HUES48 (cell line): Measurements from ENCODE around the gene CAPN10.

Source experiments
- H3K27ac ChIP-seq: one replicate; pipeline ENCODE4 v1.7.0; 2013; ENCODE audit warnings: low read depth, low read length, inconsistent platforms
- H3K27me3 ChIP-seq: 2 replicates; pipeline ENCODE4 v1.6.1; 2013; ENCODE audit warnings: mild to moderate bottlenecking, low read length; ENCODE audit not compliant: control insufficient read depth, insufficient read depth
- H3K36me3 ChIP-seq: 2 replicates; pipeline ENCODE4 v1.6.1; 2013; ENCODE audit warnings: low read length; ENCODE audit not compliant: control insufficient read depth, insufficient read depth
- H3K4me1 ChIP-seq: 2 replicates; pipeline ENCODE4 v1.6.1; 2013; ENCODE audit warnings: mild to moderate bottlenecking, low read length; ENCODE audit not compliant: control insufficient read depth, insufficient read depth
- H3K4me3 ChIP-seq: 2 replicates; pipeline ENCODE4 v1.5.1; 2013; ENCODE audit warnings: mild to moderate bottlenecking, low read depth, low read length
- H3K9ac ChIP-seq: 2 replicates; pipeline ENCODE4 v1.6.1; 2013; ENCODE audit warnings: mild to moderate bottlenecking, low read depth, low read length, moderate library complexity
- H3K9me3 ChIP-seq: 2 replicates; pipeline ENCODE4 v1.6.1; 2013; ENCODE audit warnings: low read length; ENCODE audit not compliant: control insufficient read depth, insufficient read depth

The CAPN10 gene

GRCh38 chr2:240585681-240586197 lies 795 bp upstream of the CAPN10 start:
- Histone ChIP-seq H3K9ac (peak overlapping the region; percentile 90), H3K4me3 (peak overlapping the region; percentile 98), H3K27ac (peak overlapping the region; percentile 85), H3K4me1 (peaks cover 23% of the 10 kb centered on the region), H3K9me3 (no peaks in the 10 kb centered on the region), H3K27me3 (no peaks in the 10 kb centered on the region), H3K36me3 (peaks cover 15% of the 10 kb centered on the region)

GRCh38 chr2:240586919-240587800 lies 626 bp downstream of the CAPN10 start:
- Histone ChIP-seq H3K4me1 (peaks cover 19% of the 10 kb centered on the region), H3K27me3 (no peaks in the 10 kb centered on the region), H3K9ac (peak overlapping the region; percentile 2; the same call in 1 of the 2 replicates), H3K27ac (peak overlapping the region; percentile 12), H3K4me3 (peak overlapping the region; percentile 98), H3K36me3 (peaks cover 26% of the 10 kb centered on the region), H3K9me3 (no peaks in the 10 kb centered on the region)

- peaks cover 18% of the 10 kb centered on the region for H3K4me1 ChIP-seq
- H3K9ac ChIP-seq: no peak overlapping the region
- peak overlapping the region; percentile 98 for H3K4me3 ChIP-seq
- H3K9me3 ChIP-seq: no peaks in the 10 kb centered on the region
- peaks cover 27% of the 10 kb centered on the region for H3K36me3 ChIP-seq
- H3K27ac ChIP-seq: no peak overlapping the region
- H3K27me3 ChIP-seq: no peaks in the 10 kb centered on the region
Observed at GRCh38 chr2:240588006-240588655, 1.6 kb downstream of the CAPN10 start.

GRCh38 chr2:240588669-240589068 lies 2.1 kb downstream of the CAPN10 start:
- Histone ChIP-seq H3K9me3 (no peaks in the 10 kb centered on the region), H3K27ac (no peak overlapping the region), H3K4me1 (peaks cover 18% of the 10 kb centered on the region), H3K36me3 (peaks cover 27% of the 10 kb centered on the region), H3K27me3 (no peaks in the 10 kb centered on the region), H3K4me3 (no peak overlapping the region), H3K9ac (no peak overlapping the region)

GRCh38 chr2:240589375-240589774 lies 2.8 kb downstream of the CAPN10 start:
- H3K9me3 ChIP-seq: no peaks in the 10 kb centered on the region
- H3K27me3 ChIP-seq: no peaks in the 10 kb centered on the region
- no peak overlapping the region for H3K9ac ChIP-seq
- peaks cover 27% of the 10 kb centered on the region for H3K36me3 ChIP-seq
- H3K4me1 ChIP-seq: peaks cover 17% of the 10 kb centered on the region
- no peak overlapping the region for H3K4me3 ChIP-seq
- no peak overlapping the region for H3K27ac ChIP-seq

GRCh38 chr2:240589850-240590525 lies 3.5 kb downstream of the CAPN10 start:
- H3K9me3 ChIP-seq: no peaks in the 10 kb centered on the region
- no peak overlapping the region for H3K9ac ChIP-seq
- H3K27ac ChIP-seq: no peak overlapping the region
- H3K36me3 ChIP-seq: peaks cover 27% of the 10 kb centered on the region
- H3K4me3 ChIP-seq: no peak overlapping the region
- H3K4me1 ChIP-seq: peaks cover 11% of the 10 kb centered on the region
- no peaks in the 10 kb centered on the region for H3K27me3 ChIP-seq

- 0 out of 2 replicates have a peak, but pooled peaks cover 5% of the 10 kb centered on the region for H3K4me1 ChIP-seq
- no peaks in the 10 kb centered on the region for H3K27me3 ChIP-seq
- H3K9ac ChIP-seq: no peak overlapping the region
- no peak overlapping the region for H3K4me3 ChIP-seq
- H3K36me3 ChIP-seq: peaks cover 27% of the 10 kb centered on the region
- no peak overlapping the region for H3K27ac ChIP-seq
- H3K9me3 ChIP-seq: no peaks in the 10 kb centered on the region
Observed at GRCh38 chr2:240590681-240591111, 4.2 kb downstream of the CAPN10 start.

- 0 out of 2 replicates have a peak, but pooled peaks cover 5% of the 10 kb centered on the region for H3K4me1 ChIP-seq
- peaks cover 32% of the 10 kb centered on the region for H3K36me3 ChIP-seq
- no peak overlapping the region for H3K4me3 ChIP-seq
- no peak overlapping the region for H3K27ac ChIP-seq
- no peaks in the 10 kb centered on the region for H3K27me3 ChIP-seq
- no peak overlapping the region for H3K9ac ChIP-seq
- H3K9me3 ChIP-seq: no peaks in the 10 kb centered on the region
Observed at GRCh38 chr2:240591226-240591625, 4.7 kb downstream of the CAPN10 start.

GRCh38 chr2:240591784-240592183 lies 5.2 kb downstream of the CAPN10 start:
- H3K27ac ChIP-seq: no peak overlapping the region
- H3K9ac ChIP-seq: no peak overlapping the region
- H3K4me3 ChIP-seq: no peak overlapping the region
- H3K4me1 ChIP-seq: 0 out of 2 replicates have a peak, but pooled peaks cover 5% of the 10 kb centered on the region
- no peaks in the 10 kb centered on the region for H3K9me3 ChIP-seq
- peaks cover 35% of the 10 kb centered on the region for H3K36me3 ChIP-seq
- H3K27me3 ChIP-seq: no peaks in the 10 kb centered on the region

GRCh38 chr2:240593026-240593702 lies 6.6 kb downstream of the CAPN10 start:
- Histone ChIP-seq H3K4me1 (no peaks in the 10 kb centered on the region), H3K27me3 (no peaks in the 10 kb centered on the region), H3K36me3 (peaks cover 42% of the 10 kb centered on the region), H3K27ac (no peak overlapping the region), H3K9me3 (no peaks in the 10 kb centered on the region), H3K9ac (no peak overlapping the region), H3K4me3 (no peak overlapping the region)
